ENCODE results near the gene CCS. TPM values are rescaled to one million over a fixed set of nuclear protein-coding genes. Genes with fewer than 3 reads are reported as not detected.
"Not testable (repeated sequence)": the region's sequence is repeated elsewhere in the genome, so short reads cannot be mapped to it uniquely, and the experiment has no call there.

The CCS gene
- total RNA-seq, 1 experiment from 2014 or later, result 25.8 TPM

- Mint-ChIP-seq H3K36me3 (ENCODE audit: insufficient read depth, unreplicated experiment) (peaks cover 29% of the 10 kb centered on the region), H3K4me1 (ENCODE audit: insufficient read depth, unreplicated experiment) (peaks cover 23% of the 10 kb centered on the region)
- CTCF ChIA-PET, result interaction anchor here (0.5 kb wide), 1 partner anchor 135 kb away, joined by 3 read pairs; no protein-coding TSS in a partner anchor
Measured at GRCh38 chr11:66603072-66603471, 10.1 kb downstream of the CCS start.

DNA sequence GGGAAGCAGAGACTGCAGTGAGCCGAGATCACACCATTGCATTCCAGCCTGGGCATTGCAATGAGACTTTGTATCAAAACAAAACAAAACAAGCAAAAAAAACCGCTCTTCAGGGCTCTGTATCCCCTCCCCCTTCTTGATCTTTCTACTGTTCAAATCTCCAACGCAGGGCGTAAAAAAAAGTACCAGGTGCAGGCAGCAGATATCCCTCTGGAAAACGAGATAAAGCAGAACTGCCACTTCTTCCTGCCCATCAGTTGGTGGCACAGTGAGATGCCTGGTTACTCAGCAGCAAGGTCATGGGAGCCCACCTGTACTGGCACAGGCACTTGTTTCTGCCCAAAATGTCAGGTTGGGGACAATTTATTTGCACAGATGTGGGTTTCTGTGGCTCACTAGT, 11.2 kb downstream of the CCS start:
- TF ChIP-seq, protein P1, sequence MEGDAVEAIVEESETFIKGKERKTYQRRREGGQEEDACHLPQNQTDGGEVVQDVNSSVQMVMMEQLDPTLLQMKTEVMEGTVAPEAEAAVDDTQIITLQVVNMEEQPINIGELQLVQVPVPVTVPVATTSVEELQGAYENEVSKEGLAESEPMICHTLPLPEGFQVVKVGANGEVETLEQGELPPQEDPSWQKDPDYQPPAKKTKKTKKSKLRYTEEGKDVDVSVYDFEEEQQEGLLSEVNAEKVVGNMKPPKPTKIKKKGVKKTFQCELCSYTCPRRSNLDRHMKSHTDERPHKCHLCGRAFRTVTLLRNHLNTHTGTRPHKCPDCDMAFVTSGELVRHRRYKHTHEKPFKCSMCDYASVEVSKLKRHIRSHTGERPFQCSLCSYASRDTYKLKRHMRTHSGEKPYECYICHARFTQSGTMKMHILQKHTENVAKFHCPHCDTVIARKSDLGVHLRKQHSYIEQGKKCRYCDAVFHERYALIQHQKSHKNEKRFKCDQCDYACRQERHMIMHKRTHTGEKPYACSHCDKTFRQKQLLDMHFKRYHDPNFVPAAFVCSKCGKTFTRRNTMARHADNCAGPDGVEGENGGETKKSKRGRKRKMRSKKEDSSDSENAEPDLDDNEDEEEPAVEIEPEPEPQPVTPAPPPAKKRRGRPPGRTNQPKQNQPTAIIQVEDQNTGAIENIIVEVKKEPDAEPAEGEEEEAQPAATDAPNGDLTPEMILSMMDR (IDR thresholded peaks at IDR 0.05; ENCODE audit: unreplicated experiment), result no peak
- Mint-ChIP-seq H3K4me1 (ENCODE audit: insufficient read depth, unreplicated experiment) (peaks cover 23% of the 10 kb centered on the region), H3K27me3 (ENCODE audit: insufficient read depth, unreplicated experiment) (no peaks in the 10 kb centered on the region), H3K36me3 (ENCODE audit: insufficient read depth, unreplicated experiment) (peaks cover 29% of the 10 kb centered on the region), H3K9me3 (ENCODE audit: unreplicated experiment) (no peaks in the 10 kb centered on the region), H3K27ac (ENCODE audit: low read depth, unreplicated experiment) (no peak overlapping the region), H3K4me3 (ENCODE audit: unreplicated experiment) (no peak overlapping the region)
- intact Hi-C loops (cut with micrococcal nuclease), result no loop called here
- CTCF ChIA-PET, result no interaction called here
- BruUV-seq (replicated peaks), result no TSS peak
- DNase-seq (ENCODE audit: unreplicated experiment), result no peak
- POLR2A ChIA-PET, result interaction anchor here (3.2 kb wide), 1 partner anchor 13 kb away, joined by 23 read pairs; the partner anchor contains the start of gene RBM14

More at GRCh38 chr11:66603072-66603471, 10.1 kb downstream of the CCS start:
- TF ChIP-seq, protein P1 (IDR thresholded peaks at IDR 0.05; ENCODE audit: unreplicated experiment), result no peak
- BruUV-seq (replicated peaks), result no TSS peak
- Mint-ChIP-seq H3K27ac (ENCODE audit: low read depth, unreplicated experiment) (no peak overlapping the region), H3K27me3 (ENCODE audit: insufficient read depth, unreplicated experiment) (no peaks in the 10 kb centered on the region), H3K4me3 (ENCODE audit: unreplicated experiment) (no peak overlapping the region), H3K9me3 (ENCODE audit: unreplicated experiment) (no peaks in the 10 kb centered on the region)
- intact Hi-C loops (cut with micrococcal nuclease), result no loop called here
- DNase-seq (ENCODE audit: unreplicated experiment), result no peak
- POLR2A ChIA-PET, result interaction anchor here (0.8 to 3.2 kb wide), 5 partner anchors 11 to 35 kb away, joined by 3 to 23 read pairs (median 3); partner anchors contain the start of genes CCDC87, RBM14 and RBM4

GRCh38 chr11:66606608-66607007, 13.6 kb downstream of the CCS start:
- H3K27ac Mint-ChIP-seq (ENCODE audit: low read depth, unreplicated experiment); intact Hi-C loops (cut with micrococcal nuclease); H3K27me3 Mint-ChIP-seq (ENCODE audit: insufficient read depth, unreplicated experiment); BruUV-seq (replicated peaks); DNase-seq (ENCODE audit: unreplicated experiment); H3K9me3 Mint-ChIP-seq (ENCODE audit: unreplicated experiment); H3K4me3 Mint-ChIP-seq (ENCODE audit: unreplicated experiment): not testable (repeated sequence)
- Mint-ChIP-seq H3K4me1 (ENCODE audit: insufficient read depth, unreplicated experiment) (peaks cover 23% of the 10 kb centered on the region), H3K36me3 (ENCODE audit: insufficient read depth, unreplicated experiment) (peaks cover 23% of the 10 kb centered on the region)
- ChIA-PET POLR2A (interaction anchor here (1.1 to 3.7 kb wide), 8 partner anchors 10 to 237 kb away, joined by 3 to 48 read pairs (median 4); partner anchors contain the start of genes RBM14, RBM4 and RCE1), CTCF (interaction anchor here (0.5 to 1.1 kb wide), 2 partner anchors 10 to 72 kb away, joined by 3 to 5 read pairs; partner anchors contain the start of gene RBM14)

DNA sequence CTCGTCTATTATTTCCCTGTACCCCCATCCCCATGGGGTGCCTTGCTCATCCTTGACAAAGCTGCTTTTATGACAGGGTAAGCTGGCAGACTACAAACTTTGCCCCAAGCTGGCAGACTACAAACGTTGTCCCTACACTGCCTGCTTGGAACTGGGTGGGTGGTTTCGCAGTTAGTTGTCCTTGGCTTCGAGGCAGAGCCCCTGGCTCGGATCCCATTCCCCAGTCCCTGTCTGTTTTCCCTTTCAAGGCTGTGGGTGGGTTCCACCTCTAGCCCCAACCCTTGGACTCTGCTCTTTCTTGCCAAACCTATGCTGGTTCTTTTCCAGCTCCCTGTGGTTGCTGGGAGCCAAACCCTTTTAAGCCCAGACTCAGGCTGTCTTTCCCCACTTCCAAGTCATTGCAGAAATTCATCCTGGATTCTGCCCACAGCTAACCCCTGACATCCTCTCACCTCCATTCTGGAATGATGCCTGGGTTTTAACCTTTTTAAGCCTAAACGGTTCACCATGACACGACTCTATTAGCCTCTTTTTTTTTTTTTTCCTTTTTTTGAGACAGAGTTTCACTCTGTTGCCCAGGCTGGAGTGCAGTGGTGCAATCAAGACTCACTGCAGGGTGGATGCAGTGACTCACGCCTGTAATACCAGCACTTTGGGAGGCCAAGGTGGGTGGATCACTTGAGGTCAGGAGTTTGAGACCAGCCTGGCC, 14.3 kb downstream of the CCS start:
- peak overlapping the region; percentile 48 for H3K4me3 Mint-ChIP-seq (ENCODE audit: unreplicated experiment)
- TF ChIP-seq, protein P1 (IDR thresholded peaks at IDR 0.05; ENCODE audit: unreplicated experiment), result no peak
- DNase-seq (ENCODE audit: unreplicated experiment), result peak; percentile 97
- peaks cover 18% of the 10 kb centered on the region for H3K4me1 Mint-ChIP-seq (ENCODE audit: insufficient read depth, unreplicated experiment)
- POLR2A ChIA-PET, result interaction anchor here (0.6 to 3.7 kb wide), 11 partner anchors 10 to 413 kb away, joined by 3 to 48 read pairs (median 4); partner anchors contain the start of genes ACTN3, RBM14, RBM4 and RBM4B
- CTCF ChIA-PET, result interaction anchor here (0.6 to 1.1 kb wide), 4 partner anchors 13 to 221 kb away, joined by 3 to 5 read pairs (median 3); no protein-coding TSS in a partner anchor
- no peaks in the 10 kb centered on the region for H3K27me3 Mint-ChIP-seq (ENCODE audit: insufficient read depth, unreplicated experiment)
- H3K27ac Mint-ChIP-seq (ENCODE audit: low read depth, unreplicated experiment), result peak overlapping the region; percentile 90
- no peaks in the 10 kb centered on the region for H3K9me3 Mint-ChIP-seq (ENCODE audit: unreplicated experiment)
- H3K36me3 Mint-ChIP-seq (ENCODE audit: insufficient read depth, unreplicated experiment), result peaks cover 23% of the 10 kb centered on the region
- intact Hi-C loops (cut with micrococcal nuclease), result no loop called here
- no TSS peak for BruUV-seq (replicated peaks)

Data from MCF 10A (cell line).